C4-2B (cell line): ENCODE results near the gene TSPEAR.

Experiments used
- CTCF ChIP-seq: fragments of 450-650 bp; conservative IDR thresholded peaks from 2 replicates; pipeline ENCODE4 v1.5.1; 2017; ENCODE audit warnings: mild to moderate bottlenecking
- ZFX ChIP-seq: fragments of 450-650 bp; IDR thresholded peaks from 2 replicates; pipeline ENCODE4 v1.6.1; 2017

- no peak for TF ChIP-seq CTCF
- TF ChIP-seq ZFX: no peak
Measured at GRCh38 chr21:44617071-44617501, 94.3 kb downstream of the TSPEAR start.
